Cerebellar nuclear complex (tissue), 1 donor: ENCODE results near the gene LSP1.
"Not testable (repeated sequence)": the region's sequence is repeated elsewhere in the genome, so short reads cannot be mapped to it uniquely, and the experiment has no call there.

Experiments
- DNase-seq, 2 experiments: peaks; one replicate each; lab custom pipeline; 2025; lab: John Stamatoyannopoulos, UW

Gene LSP1

DNA sequence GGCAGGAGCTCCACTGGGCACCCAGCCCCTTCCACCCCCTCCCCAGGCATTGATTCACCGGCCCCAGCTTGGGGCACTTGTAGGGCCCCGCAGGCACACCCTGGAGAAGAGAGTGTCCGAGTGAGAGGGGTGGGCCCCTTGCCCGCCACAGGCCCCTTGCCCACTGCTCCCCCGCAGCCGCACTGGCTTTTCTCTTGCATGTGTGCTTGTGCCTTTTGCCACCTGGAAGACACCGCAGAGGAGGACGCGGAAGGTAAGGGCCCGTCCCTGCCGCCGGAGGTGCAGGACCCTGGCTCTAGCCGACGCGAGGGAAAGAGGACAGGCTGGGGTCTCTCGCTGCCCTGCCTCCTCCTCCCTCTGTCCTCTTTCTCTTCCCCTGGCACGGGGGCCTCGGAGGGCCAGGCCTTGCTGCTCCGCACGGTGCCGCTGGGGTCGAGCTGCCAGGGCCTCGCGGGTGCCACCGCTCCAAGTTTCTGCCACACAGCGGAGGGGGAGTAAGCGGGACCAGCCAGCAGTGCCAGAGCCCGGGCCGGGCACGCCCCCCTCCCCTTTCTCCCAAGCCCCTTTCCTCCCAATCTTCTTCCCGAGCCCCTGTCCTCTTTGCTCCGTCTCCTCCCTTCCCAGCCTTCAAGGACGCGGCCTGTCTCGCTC is 76.1 kb downstream of the LSP1 start:
- no peak for DNase-seq

DNA sequence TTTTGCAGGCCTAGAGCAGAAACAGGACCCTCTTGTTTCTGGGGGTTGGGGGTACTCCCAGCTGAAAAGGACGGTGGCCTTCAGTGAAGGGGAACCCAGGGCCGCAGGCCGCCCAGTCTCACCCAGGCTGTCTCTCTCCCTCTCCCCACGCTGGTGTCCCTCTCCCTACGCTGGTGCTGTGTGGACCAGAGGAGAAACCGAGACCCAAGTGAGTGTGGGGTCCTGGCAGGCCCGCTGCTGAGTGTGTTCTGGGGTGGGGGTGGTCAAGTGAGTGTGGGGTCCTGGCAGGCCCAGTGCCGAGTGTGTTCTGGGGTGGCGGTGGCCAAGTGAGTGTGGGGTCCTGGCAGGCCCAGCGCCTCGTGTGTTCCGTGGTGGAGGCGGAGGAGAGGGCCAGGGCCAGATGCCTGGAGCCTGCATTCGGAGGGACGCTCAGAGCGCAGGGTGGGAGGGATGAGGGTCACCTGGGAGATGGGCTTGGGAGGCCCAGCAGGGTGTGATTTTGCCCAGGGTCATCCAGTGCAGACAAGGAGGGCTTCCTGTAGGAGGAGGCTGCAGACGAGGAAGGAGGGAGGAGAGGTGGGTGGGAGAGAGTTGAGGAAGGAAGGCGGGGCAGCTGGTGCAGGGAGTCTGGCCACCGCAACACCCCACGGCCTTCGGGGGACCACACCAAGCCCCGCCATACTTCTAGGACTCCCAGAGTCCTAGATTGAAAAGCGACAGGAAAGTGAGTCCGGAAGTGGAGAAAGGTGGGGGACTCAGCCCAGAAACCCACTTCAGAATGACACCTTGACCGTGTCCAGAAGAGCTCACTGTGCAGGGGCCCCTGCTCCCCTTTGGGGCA is 77.0 kb downstream of the LSP1 start:
- DNase-seq = no peak

DNA sequence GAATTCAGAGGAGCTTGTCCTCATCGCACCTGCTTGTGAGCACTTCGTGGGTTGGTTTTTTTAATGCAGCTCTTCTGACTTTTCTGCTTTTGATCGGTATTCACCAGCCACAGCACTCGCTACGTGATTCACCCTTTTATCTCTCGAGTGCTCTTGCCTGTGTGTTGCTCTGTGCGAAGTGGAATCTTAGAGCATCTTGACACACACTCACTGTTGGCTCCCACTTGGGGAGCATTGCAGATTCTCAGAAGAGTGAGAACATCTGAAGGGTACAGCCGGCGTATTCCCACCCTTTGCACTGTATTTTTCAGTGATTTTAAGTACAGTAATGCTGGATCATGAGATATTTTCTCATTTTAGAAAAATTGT is 77.6 kb downstream of the LSP1 start:
- no peak for DNase-seq

DNA sequence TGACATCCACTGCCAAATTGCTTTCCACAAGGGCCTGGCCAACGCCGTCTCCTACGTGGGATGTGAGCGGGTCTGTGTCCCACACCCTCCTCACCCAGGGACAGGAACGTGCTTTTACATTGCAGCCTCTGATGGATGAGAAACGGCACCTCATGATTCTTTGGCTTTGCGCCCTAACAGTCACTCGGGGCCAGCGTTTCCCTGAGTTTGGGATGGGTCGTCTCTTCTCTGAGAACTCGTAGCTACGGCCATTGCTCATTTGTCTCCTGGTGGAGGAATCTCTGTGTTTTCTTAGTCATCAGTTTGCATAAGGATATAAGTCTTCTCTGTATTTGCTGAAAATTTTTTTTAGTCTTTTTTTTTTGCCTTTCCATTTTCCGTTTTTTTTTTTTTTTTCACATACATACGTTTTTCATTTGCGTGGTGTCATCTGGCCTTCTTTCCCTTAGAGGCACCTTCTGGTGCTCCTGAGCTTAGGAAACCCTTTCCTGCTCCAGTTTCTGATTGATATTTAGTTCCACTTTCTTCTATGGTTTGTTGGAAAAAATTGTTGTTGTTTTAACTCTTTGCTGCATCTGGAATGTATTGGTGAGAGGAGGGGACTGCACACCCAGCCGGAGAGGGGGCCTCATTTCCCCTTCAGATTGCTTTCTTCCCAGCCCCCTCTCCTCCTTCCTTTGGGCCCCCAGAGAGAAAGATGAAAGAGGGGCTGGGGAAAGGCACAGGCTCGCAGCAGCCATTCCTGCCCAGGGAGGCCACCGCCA is 78.6 kb downstream of the LSP1 start:
- no peak for DNase-seq

DNA sequence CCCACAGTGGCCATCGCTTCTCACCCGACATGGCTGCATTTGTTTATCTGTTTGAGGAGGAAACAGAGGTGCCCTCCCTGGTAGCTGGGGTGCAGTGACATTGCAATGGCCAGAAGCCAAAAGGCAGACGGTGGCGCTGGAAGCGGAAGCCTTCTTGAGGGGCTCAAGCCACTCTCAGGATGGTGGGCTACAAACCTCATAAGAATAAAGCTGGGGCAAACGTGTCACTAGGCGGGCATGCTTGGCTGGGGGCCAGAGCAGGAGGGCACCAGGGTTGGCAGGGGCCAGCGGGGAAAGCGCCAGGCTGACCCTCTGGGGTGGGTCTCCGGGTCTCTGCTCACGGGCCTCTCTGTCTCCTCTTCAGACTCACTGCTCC is 79.2 kb downstream of the LSP1 start:
- no peak for DNase-seq

DNA sequence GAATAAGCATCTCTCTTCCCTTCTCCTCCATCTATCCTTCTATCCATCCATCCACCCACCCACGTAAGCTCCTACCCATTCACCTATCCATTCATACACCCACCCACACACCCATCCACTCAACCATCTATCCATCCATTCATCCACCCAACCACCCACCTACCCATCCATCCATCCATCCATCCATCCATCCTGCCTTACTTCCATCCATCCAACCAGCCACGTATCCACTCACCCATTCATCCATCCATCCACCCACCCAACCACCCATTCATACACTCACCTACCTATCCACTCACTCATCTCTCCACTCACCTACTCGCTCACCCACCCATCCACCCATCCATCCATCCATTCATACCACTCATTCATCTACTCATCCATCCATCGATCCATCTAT is 79.8 kb downstream of the LSP1 start:
- DNase-seq = no peak

DNA sequence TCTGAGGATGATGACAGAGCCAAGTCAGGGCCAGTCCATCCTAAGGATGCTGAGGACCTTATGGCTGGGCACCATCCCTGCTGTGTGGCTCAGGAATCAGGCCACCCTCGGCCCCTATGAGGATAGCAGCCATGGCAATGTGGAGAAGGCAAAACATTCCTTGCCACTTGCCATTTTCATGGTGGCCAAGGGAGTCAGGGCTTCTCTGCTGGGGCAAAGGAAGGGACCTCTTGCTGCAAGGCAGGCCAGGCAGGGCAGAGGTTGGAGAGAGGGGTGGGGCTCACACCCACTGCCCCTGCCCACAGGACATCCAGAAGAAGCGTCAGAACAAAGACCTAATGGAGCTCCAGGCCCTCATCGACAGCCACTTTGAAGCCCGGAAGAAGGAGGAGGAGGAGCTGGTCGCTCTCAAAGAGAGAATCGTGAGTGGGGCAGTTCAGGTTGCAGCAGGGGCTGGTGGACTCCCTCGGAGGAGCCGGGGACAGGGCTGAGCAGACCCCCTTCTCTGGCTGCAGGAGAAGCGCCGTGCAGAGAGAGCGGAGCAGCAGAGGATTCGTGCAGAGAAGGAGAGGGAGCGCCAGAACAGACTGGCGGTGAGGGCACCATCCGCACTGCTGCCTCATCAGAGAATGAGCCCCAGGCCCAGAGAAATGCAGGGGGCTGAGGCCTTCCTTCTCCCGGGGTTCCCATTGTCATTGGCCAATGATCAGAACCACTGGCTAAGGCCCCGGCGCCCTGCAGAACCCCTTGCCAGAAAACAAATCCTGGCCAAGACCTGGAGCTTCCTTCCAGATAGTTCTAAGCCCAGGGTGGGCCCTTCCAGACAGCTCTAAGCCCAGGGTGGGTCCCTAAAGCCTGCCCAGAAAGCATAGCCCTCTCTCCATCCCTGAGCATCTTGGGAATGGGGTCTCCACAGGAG is 80.8 kb downstream of the LSP1 start:
- no peak for DNase-seq

DNA sequence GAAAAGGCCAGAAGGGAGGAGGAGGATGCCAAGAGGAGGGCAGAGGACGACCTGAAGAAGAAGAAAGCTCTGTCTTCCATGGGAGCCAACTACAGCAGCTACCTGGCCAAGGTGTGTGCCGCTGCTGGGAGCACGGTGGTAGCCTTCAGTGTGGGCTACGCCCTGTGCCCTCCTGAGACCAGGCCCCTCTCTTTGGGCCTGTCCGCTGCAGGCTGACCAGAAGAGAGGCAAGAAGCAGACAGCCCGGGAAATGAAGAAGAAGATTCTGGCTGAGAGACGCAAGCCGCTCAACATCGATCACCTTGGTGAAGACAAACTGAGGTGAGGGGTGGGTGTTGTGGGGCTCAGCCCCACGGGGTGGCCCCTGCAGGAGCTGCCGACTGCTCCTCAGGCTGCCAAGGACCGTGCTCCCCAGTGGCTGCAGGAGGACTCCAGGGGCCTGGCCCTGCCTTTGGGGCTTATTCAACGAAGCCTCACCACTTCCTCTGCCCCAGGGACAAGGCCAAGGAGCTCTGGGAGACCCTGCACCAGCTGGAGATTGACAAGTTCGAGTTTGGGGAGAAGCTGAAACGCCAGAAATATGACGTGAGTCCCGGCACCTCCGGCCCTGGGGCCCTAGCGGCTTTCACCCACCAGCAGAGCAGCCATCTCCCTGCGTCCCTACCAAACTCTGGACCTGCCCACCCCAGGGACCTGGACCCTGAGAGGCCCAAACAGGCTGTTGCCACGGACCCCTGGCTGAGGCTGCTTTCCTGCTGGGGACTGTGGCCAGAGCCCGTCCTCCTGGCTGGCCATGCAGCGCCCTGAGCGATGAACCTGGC is 81.7 kb downstream of the LSP1 start:
- DNase-seq = no peak

DNA sequence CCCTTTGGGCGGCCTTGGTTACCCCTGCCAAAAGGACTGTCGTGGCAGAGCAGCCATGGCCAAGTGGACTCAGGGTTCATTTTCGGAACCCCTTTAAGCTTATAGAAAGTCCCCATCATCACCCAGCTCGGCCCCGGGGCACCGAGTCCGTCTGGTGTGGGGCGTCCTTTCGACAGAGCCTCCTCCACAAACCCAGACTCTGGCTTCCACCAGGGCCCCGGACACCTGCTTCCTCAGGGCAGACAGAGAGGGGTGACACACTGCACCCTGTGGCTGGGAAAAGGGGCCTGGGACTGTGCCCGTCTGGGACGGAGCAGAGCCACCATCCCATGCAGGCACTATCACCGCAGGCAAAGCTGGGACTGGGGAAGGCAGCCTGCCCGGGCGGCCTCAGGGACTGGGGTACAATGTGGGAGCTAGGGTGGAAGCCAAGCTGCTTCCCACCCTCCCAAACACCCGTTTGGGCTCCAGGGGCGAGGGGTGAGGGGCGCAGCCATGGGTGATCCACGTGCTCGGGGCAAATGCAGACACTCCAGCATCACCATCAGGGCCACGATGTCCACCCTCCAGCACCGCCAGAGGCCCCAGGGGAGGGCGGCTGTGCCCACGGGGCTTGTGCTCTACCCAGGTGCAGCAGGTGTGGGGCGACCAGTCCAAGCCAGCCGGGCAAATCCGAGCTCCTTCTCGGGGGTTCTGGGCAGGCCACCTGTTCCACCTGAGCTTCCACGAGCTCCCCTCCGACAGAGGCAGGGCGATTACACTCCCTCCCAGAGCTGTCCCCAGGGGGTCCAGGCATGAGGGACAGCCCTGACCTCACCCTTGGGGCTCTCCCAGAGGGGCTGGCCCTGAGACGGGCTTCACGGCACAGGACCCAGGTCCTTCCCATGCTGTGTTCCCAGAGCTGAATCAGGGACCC is 82.5 kb downstream of the LSP1 start:
- DNase-seq = no peak

DNA sequence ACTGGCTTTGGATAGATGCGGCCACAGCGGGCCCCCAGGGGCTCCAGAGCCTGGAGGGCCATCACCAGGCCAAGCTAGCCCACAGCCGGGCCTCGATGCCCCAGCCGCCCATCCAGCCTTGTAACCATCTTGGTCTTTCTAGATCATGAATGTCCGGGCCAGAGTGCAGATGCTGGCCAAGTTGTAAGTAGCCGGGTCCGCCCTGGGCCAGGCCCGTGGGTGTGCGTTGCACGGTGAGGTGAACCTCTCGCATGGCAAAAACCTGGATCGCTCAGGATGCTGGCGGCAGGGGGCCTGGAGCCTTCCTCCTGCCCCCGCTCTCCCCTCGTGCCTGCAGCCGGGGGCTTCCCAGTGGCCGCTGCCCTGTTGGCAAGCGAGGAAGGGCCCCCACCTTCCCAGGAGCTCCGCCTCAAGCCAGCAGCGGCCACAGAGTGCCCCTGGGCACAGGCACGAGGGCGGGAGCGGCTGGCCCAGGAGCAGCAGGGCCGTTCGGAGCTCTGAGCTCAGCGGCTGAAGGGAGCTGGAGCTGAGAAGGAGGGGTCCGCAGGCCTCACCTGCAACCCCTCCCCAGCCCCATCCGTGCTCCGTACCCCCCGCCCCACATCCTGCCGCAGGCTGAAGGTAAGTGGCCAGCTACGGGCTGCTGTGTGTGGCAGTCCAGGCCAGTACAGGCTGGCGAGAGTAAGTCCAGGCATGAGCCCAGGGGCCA is 83.3 kb downstream of the LSP1 start:
- no peak for DNase-seq

DNA sequence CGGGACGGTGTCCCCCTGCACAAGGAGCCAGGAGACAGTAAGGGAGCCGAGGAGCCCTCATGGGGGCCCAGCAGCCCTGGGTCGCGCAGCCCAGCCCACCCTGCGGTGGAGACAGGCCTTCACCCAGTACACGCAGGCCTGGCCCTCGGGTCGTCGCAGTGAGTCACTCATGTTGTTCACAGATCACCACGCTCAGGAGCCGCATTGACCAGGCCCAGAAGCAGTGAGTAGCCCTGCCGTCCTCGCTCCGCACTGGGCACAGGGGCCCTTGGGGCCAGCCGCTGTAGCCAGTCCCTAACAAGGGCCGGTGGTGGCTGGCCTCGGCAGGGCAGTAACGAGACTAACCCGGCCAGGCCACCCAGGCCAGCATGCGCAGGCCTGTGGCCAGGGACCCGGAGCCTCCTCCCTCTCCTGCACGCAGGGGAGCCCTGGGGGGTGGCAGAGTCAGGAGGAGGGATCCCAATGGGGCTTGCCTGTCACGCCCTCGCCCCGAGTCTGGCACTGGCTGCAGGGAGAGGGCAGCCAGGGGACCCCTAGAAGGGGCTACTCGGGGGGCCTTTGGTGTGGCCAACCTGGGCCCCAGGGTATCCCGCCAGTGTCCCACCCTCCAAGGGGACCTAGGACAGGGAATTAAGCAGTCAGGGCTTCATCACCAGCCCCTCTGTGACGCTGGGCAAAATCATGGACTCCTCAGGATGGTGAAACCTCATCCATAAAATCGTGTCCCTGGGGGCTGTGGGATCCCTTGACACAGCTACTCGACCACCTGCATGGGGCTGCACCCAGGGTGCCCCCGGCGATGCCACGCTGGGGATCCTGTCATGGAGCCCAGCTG is 84.1 kb downstream of the LSP1 start:
- DNase-seq = no peak

DNA sequence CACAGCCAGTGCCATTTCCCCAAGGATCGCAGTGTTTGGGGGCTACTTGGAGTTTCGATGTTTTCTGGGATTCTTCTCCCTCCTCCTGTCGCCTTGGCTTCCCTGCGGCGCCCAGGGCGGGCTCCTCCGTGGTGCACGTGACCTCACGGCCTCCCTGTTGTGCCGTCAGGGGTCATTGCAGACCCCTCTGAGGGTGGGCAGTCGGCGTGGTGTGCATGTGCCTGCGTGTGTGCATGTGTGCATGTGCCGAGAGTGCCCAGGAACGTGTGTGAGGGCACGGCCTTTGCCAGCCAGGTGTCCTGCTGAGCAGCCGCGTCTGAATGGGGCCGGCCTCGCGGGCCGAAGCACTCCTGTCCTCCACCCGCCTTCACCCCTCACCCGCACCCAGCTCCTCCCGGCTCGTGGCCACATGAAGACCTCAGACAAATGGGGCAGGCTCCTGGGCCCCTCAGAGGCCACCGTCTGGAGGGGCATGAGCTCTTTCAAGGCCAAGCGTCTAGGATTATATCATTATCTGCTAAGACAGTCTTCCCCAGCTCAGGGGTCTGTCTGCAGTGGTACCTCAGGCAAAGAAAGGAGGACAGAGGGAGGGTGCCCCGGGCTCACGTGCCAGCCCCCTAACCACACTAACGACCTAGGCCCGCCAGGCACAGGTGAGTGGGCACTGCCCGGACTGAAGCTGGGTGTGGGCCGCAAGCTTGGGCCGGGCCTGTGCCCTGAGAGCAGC is 84.9 kb downstream of the LSP1 start:
- no peak for DNase-seq

DNA sequence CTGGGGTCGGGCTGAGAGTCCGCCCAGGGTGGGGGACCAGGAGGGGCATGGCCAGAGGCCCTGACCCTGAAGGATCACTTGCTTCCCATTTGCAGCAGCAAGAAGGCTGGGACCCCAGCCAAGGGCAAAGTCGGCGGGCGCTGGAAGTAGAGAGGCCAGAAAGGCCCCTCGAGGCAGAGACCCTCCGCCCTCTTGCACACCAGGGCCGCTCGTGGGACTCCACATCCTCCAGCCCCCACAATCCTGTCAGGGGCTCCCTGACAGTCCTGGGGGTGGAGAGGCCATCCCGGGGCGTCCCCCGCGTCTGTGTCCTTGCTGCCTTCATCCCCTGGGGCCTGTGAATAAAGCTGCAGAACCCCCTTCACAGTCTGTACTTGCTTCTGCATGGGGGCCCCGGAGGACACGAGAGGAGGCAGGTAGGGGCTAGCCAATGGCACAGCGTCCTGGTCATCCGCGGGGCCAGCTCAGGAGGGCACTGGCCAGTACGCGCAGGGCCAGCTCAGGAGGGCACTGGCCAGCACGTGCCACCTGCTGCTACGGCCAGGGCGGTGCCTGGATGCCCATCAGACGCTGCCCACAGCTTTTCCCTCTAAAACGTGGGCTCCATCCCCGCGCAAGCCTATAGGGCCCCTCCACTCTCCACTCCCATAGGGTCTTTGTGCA is 85.6 kb downstream of the LSP1 start:
- DNase-seq = no peak

DNA sequence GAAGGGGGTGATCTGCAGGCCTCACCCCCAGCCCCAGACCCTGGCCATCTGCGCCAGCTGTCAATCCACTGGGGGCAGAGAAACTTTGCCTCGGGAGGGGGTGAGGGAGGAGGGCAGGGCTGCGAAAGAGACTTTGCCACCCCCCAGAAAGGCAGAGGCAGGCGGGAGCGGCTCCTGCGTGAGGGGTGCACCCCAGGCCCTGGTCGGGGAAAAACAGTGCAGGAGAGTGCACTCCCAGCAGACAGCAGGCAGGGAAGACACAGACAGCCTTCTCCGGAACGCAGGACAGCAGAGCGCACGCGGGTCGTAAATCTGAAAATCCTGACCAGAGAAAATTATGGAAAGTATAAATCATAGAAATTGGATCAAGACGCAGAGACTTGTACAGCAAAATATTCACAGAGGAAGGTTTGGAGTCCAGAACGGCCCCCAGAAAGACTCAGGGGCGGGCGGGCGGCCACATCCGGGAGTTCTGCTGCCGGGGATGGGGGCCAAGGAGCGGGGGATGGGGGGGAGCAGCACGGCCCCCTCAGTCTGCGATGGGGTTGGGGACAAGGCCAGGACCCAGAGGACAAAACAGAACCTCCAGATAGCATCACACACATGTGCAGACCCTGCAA is 86.2 kb downstream of the LSP1 start:
- no peak for DNase-seq

DNA sequence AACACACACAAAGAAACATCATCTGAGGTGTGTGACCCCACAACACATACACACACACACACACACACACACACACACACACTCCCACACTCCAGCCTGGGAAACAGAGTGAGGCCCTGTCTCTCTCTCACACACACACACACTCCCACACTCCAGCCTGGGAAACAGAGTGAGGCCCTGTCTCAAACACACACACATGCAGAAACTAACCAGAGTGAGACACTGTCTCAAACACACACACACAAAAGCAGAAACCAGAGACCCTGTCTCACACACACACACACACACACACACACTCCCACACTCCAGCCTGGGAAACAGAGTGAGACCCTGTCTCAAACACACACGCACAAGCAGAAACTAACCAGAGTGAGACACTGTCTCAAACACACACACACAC is 86.9 kb downstream of the LSP1 start:
- DNase-seq = not testable (repeated sequence)
